ENCODE data around the gene KIF19. TPM values are rescaled to one million over a fixed set of nuclear protein-coding genes. Genes with fewer than 3 reads are reported as not detected.

KIF19 gene
- total RNA-seq, 6 donors from 2014 or later, result 0.46 to 13.7 (median 3.8) TPM

GRCh38 chr17:74295625-74296547 lies 30.1 kb upstream of the KIF19 start:
- H3K27ac ChIP-seq, result no peak overlapping the region
- DNase-seq (no peak), ATAC-seq (ENCODE audit: low FRiP score in 2 of 2) (peak; percentile 67 to 72)
- no peak for TF ChIP-seq CTCF (IDR thresholded peaks at IDR 0.05)
- TF ChIP-seq POLR2A (IDR thresholded peaks at IDR 0.05), result no peak
- TF ChIP-seq POLR2AphosphoS5 (IDR thresholded peaks at IDR 0.05), result no peak
- peaks cover 3 to 12% (median 5%) of the 10 kb centered on the region in 4 donors for H3K4me1 ChIP-seq
- no peaks in the 10 kb centered on the region for H3K27me3 ChIP-seq
- 57 to 66% methylated on average over 10 of the region's 10 CpGs for WGBS, 2 donors
- H3K4me3 ChIP-seq, result no peak overlapping the region
- H3K36me3 ChIP-seq, result no peaks in the 10 kb centered on the region
- no peaks in the 10 kb centered on the region for H3K9me3 ChIP-seq

- Histone ChIP-seq H3K27ac (no peak overlapping the region), H3K4me3 (no peak overlapping the region), H3K27me3 (no peaks in the 10 kb centered on the region), H3K36me3 (no peaks in the 10 kb centered on the region), H3K9me3 (no peaks in the 10 kb centered on the region), H3K4me1 (peaks cover 3 to 12% (median 5%) of the 10 kb centered on the region in 4 donors)
- WGBS, 2 donors, result 5 to 15% methylated on average over 4 to 5 of the region's 5 CpGs
- TF ChIP-seq CTCF (IDR thresholded peaks at IDR 0.05), result peak in 4 of 6 experiments; percentile 23 to 61 (median 53)
- no peak for TF ChIP-seq POLR2A (IDR thresholded peaks at IDR 0.05)
- DNase-seq (peak in 1 of 2 donors; percentile 67), ATAC-seq (ENCODE audit: low FRiP score in 2 of 2) (peak; percentile 62 to 86)
Observed at GRCh38 chr17:74296548-74296936, 29.5 kb upstream of the KIF19 start.

GRCh38 chr17:74297941-74298340 lies 28.1 kb upstream of the KIF19 start:
- no peaks in the 10 kb centered on the region for H3K36me3 ChIP-seq
- no peak overlapping the region for H3K4me3 ChIP-seq
- no peaks in the 10 kb centered on the region for H3K27me3 ChIP-seq
- H3K9me3 ChIP-seq, result no peaks in the 10 kb centered on the region
- no peak for TF ChIP-seq EP300 (IDR thresholded peaks at IDR 0.05)
- TF ChIP-seq CTCF (IDR thresholded peaks at IDR 0.05), result no peak
- no peak for TF ChIP-seq POLR2AphosphoS5 (IDR thresholded peaks at IDR 0.05)
- TF ChIP-seq POLR2A (IDR thresholded peaks at IDR 0.05), result no peak
- peaks cover 3 to 12% (median 5%) of the 10 kb centered on the region in 4 donors for H3K4me1 ChIP-seq
- ATAC-seq (ENCODE audit: low FRiP score in 2 of 2) (peak in 1 of 2 donors; percentile 12), DNase-seq (no peak)
- WGBS, 2 donors, result 80 to 88% methylated on average over 4 of the region's 4 CpGs
- no peak overlapping the region for H3K27ac ChIP-seq

GRCh38 chr17:74298778-74299177 lies 27.2 kb upstream of the KIF19 start:
- WGBS, 2 donors, result 78 to 84% methylated on average over 7 of the region's 7 CpGs

More at GRCh38 chr17:74298778-74299177, 27.2 kb upstream of the KIF19 start:
- Histone ChIP-seq H3K36me3 (no peaks in the 10 kb centered on the region), H3K4me3 (no peak overlapping the region), H3K4me1 (peaks cover 3 to 12% (median 5%) of the 10 kb centered on the region in 4 donors), H3K9me3 (no peaks in the 10 kb centered on the region), H3K27ac (no peak overlapping the region), H3K27me3 (no peaks in the 10 kb centered on the region)
- no peak for ATAC-seq (ENCODE audit: low FRiP score in 2 of 2)
- DNase-seq, result no peak
- no peak for TF ChIP-seq CTCF (IDR thresholded peaks at IDR 0.05)
- no peak for TF ChIP-seq POLR2AphosphoS5 (IDR thresholded peaks at IDR 0.05)
- TF ChIP-seq EP300 (IDR thresholded peaks at IDR 0.05), result no peak
- no peak for TF ChIP-seq POLR2A (IDR thresholded peaks at IDR 0.05)
